HepG2 (cell line): ENCODE results near the gene SPRTN. TPM values are rescaled to one million over a fixed set of nuclear protein-coding genes. Genes with fewer than 3 reads are reported as not detected.

Experiments
- ATAC-seq: fragments of 200-7000 bp; cut with Tn5 transposase; 3 replicates; pipeline ENCODE4 v1.9.1; 2020; ENCODE audit warnings: mild to moderate bottlenecking, moderate library complexity
- BruUV-seq: library from RNA; stranded (reverse); fragments of 400-500 nt; replicated peaks from 2 replicates; lab custom pipeline; 2021; lab: Mats Ljungman, UMichigan
- CTCF ChIA-PET: fragments of 300-600 bp; formaldehyde crosslinking; extraction: SDS; loops from one replicate; lab custom pipeline; 2021; ENCODE audit warnings: low total read pairs, inconsistent platforms, low intra/inter-chr PET ratio; lab: Yijun Ruan, JAX
- POLR2A ChIA-PET: fragments of 350-600 bp; sonication (Branson Sonifier 250); formaldehyde crosslinking; loops from one replicate; lab custom pipeline; 2020; ENCODE audit warnings: antibody characterized with exemption, inconsistent platforms; lab: Yijun Ruan, JAX
- DNase-seq: peaks from one replicate; pipeline ENCODE4 v3.0.0-alpha.2; 2015; ENCODE audit warnings: low spot score
- FAIRE-seq: peaks from 3 replicates; lab custom pipeline; 2011; peaks lifted over from hg19 to GRCh38; lab: Jason Lieb, UNC
- H2AFZ ChIP-seq: one replicate; pipeline ENCODE4 v1.6.1; 2011; ENCODE audit warnings: low read length, inconsistent platforms
- H3K27ac ChIP-seq: fragments of 300-600 bp; 3 replicates; pipeline ENCODE4 v1.8.0; 2011; ENCODE audit warnings: mixed run types, mild to moderate bottlenecking, mixed read lengths, low read length, inconsistent platforms; ENCODE audit not compliant: insufficient read depth; ENCODE audit errors: extremely low read length
- H3K27me3 ChIP-seq, 2 experiments: fragments of 200-600 bp in 1 of 2; 2 replicates in 1 of 2; 3 replicates in 1 of 2; pipeline versions ENCODE4 v1.6.0 to v1.8.0; 2011; ENCODE audit warnings: low read length in 2 of 2, mild to moderate bottlenecking in 2 of 2, moderate library complexity in 2 of 2, inconsistent platforms in 1 of 2; ENCODE audit not compliant: insufficient read depth in 2 of 2, control insufficient read depth in 1 of 2
- H3K36me3 ChIP-seq, 2 experiments: fragments of 200-600 bp in 1 of 2; replicated peaks in 1 of 2; 2 replicates in 1 of 2; 3 replicates in 1 of 2; pipeline versions ENCODE4 v1.5.1 to v1.8.0; 2011; ENCODE audit warnings: low read length in 2 of 2, inconsistent platforms in 1 of 2; ENCODE audit not compliant: insufficient read depth in 2 of 2, control insufficient read depth in 1 of 2
- H3K4me1 ChIP-seq: 2 replicates; pipeline ENCODE4 v1.5.1; 2012; ENCODE audit warnings: low read length, inconsistent platforms; ENCODE audit not compliant: insufficient read depth
- H3K4me2 ChIP-seq: 2 replicates; pipeline ENCODE4 v1.6.0; 2011; ENCODE audit warnings: low read depth, low read length, inconsistent platforms
- H3K4me3 ChIP-seq, 3 experiments: fragments of 200-600 bp in 1 of 3; sonication (generic), shearing (Covaris generic) in 1 of 3; replicated peaks in 1 of 3; 2 replicates each; pipeline ENCODE4 v1.5.1; 2011 to 2016; ENCODE audit warnings: low read length in 3 of 3, inconsistent platforms in 2 of 3, low read depth in 2 of 3, mild to moderate bottlenecking in 2 of 3, control low read depth in 1 of 3, mixed read lengths in 1 of 3; ENCODE audit not compliant: insufficient read depth in 1 of 3
- H3K79me2 ChIP-seq: one replicate; pipeline ENCODE4 v1.6.1; 2011; ENCODE audit warnings: low read length, inconsistent platforms; ENCODE audit not compliant: insufficient read depth
- H3K9ac ChIP-seq: 2 replicates; pipeline ENCODE4 v1.6.0; 2011; ENCODE audit warnings: mild to moderate bottlenecking, low read depth, low read length, inconsistent platforms; ENCODE audit not compliant: insufficient read depth
- H3K9me3 ChIP-seq: 2 replicates; pipeline ENCODE4 v1.5.1; 2012; ENCODE audit warnings: mild to moderate bottlenecking, low read length
- H4K20me1 ChIP-seq: 2 replicates; pipeline ENCODE4 v1.6.0; 2011; ENCODE audit warnings: inconsistent platforms, mild to moderate bottlenecking, low read length, moderate library complexity; ENCODE audit not compliant: insufficient read depth
- HIVEP1 ChIP-seq: sonication (generic); formaldehyde crosslinking; IDR thresholded peaks from 2 replicates; pipeline ENCODE4 v1.4.0; 2020; ENCODE audit warnings: mild to moderate bottlenecking, missing genetic modification reagents
- RFX3 ChIP-seq: IDR thresholded peaks from 2 replicates; pipeline ENCODE4 v1.6.1; 2016; ENCODE audit warnings: missing biosample characterization, missing genetic modification reagents
- SMARCE1 ChIP-seq: fragments of 450-650 bp; IDR thresholded peaks from 2 replicates; pipeline ENCODE4 v1.6.1; 2017; ENCODE audit warnings: borderline replicate concordance
- SNAPC4 ChIP-seq: sonication (generic); formaldehyde crosslinking; IDR thresholded peaks from 2 replicates; pipeline ENCODE4 v1.4.0; 2020; ENCODE audit warnings: mild to moderate bottlenecking, missing genetic modification reagents
- SOX13 ChIP-seq, 3 experiments: fragments of 450-650 bp in 1 of 3; sonication (generic) in 1 of 3; formaldehyde crosslinking in 1 of 3; IDR thresholded peaks in 2 of 3; conservative IDR thresholded peaks in 1 of 3; 2 replicates each; pipeline versions ENCODE4 v1.5.0 to v1.6.1; 2016 to 2020; ENCODE audit warnings: antibody characterized with exemption in 1 of 3, mild to moderate bottlenecking in 1 of 3, missing compliant biosample characterization in 1 of 3, missing genetic modification reagents in 1 of 3, moderate library complexity in 1 of 3
- ZNF280D ChIP-seq: sonication (generic); formaldehyde crosslinking; IDR thresholded peaks from 2 replicates; pipeline ENCODE4 v1.5.1; 2020; ENCODE audit warnings: mild to moderate bottlenecking, missing genetic modification reagents
- ZNF556 ChIP-seq: sonication (generic); formaldehyde crosslinking; IDR thresholded peaks from 2 replicates; pipeline ENCODE4 v1.4.0; 2020; ENCODE audit warnings: mild to moderate bottlenecking, missing genetic modification reagents, borderline replicate concordance
- ZNF850 ChIP-seq: sonication (generic); formaldehyde crosslinking; conservative IDR thresholded peaks from 2 replicates; pipeline ENCODE4 v1.9.0; 2021; ENCODE audit warnings: mild to moderate bottlenecking, missing genetic modification reagents
- WGBS: methylation state at CpG from one replicate; pipeline ENCODE4 v1.1.6; 2017; ENCODE audit warnings: low lambda C conversion rate; 5-methylcytosine and 5-hydroxymethylcytosine counted together
- in situ Hi-C: cut with HindIII; loops from 2 replicates; pipeline ENCODE4 v1.10.0; 2017; ENCODE audit warnings: low pct_unique_long_range_greater_than_20kb; ENCODE audit not compliant: extremely low pct_ligation_motif_present
- intact Hi-C: fragments of 100-400 bp; cut with micrococcal nuclease; formaldehyde crosslinking; loops from one replicate; pipeline ENCODE4 v1.10.0; 2022; ENCODE audit not compliant: unreplicated experiment
- polyA plus RNA-seq, 8 experiments: library from polyadenylated mRNA; depleted of rRNA in 3 of 8; stranded (reverse) in 7 of 8; unstranded in 1 of 8; fragments of >200 nt; fragmentation: Illumina TruSeq in 4 of 8; extraction: Trizol in 4 of 8; gene quantifications; 2 replicates each; pipeline versions ENCODE4 v1.2.1 to v1.2.3, GENCODE V29; 2011 to 2016; ENCODE audit warnings: low read depth in 4 of 8, missing spikeins in 1 of 8, mixed read lengths in 1 of 8; ENCODE audit not compliant: insufficient read depth in 1 of 8
- total RNA-seq, 5 experiments: library from RNA; depleted of rRNA; stranded (reverse); fragments of >200 nt; fragmentation: Illumina TruSeq; extraction: Trizol; gene quantifications; 2 replicates each; pipeline ENCODE4 v1.2.3, GENCODE V29; 2016; ENCODE audit warnings: low read depth in 1 of 5
- TF ChIP-seq, protein P1 (sequence below): sonication (generic); formaldehyde crosslinking; IDR thresholded peaks from 2 replicates; pipeline ENCODE4 v1.5.1; 2020; ENCODE audit warnings: mild to moderate bottlenecking, moderate library complexity, missing genetic modification reagents
- TF ChIP-seq, protein P2 (sequence below): sonication (generic); formaldehyde crosslinking; IDR thresholded peaks from 2 replicates; pipeline ENCODE4 v1.8.1; 2023; ENCODE audit warnings: mild to moderate bottlenecking, missing genetic modification reagents
- TF ChIP-seq, protein P3 (sequence below): sonication (generic); formaldehyde crosslinking; IDR thresholded peaks from 2 replicates; pipeline ENCODE4 v1.4.0; 2020; ENCODE audit warnings: missing genetic modification reagents; ENCODE audit errors: not compliant biosample characterization

The SPRTN gene
- total and polyA plus RNA-seq, 2 of the 13 experiments (the other 11 are each of a cell fraction or from before 2014, with no cell fraction given): 4.2 to 15.2 TPM

DNA sequence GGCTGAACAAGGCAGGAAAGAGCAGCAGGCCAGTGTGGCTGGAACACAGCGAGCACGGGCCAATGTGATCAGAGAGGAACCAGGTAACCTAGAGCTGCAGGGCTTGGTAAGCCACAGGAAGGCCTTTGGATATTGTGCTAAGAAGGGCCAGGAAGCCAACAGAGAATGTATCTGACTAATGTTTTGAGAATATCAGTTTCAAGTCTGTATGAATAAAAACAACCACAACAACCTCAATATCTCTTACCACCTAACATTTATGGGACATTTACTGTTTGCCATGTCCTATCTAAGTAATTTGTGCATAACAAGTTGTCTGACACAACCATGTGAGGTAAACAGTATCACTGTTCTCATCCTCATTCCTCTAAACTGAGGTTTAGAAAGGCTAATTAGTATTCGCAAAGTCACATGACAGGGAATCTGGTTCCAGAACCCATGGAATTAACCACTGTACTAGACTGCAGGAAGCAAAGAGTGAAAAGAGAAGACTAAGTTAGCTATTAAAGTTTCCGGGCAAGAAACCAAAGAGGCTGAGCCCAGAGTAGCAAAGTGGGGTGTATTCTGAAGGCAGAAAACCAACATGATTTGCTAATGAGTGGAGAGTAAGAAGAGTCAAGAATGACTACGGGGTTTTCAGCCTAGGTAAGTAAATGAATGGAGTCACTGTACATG is 38.9 kb downstream of the SPRTN start:
- DNase-seq (no peak), FAIRE-seq (no peak), ATAC-seq (no peak)
- in situ Hi-C loops (no loop called here), intact Hi-C loops (no loop called here)
- Histone ChIP-seq H3K4me3 (no peak overlapping the region), H3K9me3 (no peaks in the 10 kb centered on the region), H3K27me3 (no peaks in the 10 kb centered on the region), H3K36me3 (peaks cover 3 to 24% of the 10 kb centered on the region in 2 experiments), H3K4me1 (0 out of 2 replicates have a peak, but pooled peaks cover 8% of the 10 kb centered on the region), H3K4me2 (no peak overlapping the region), H2AFZ (no peak overlapping the region), H3K79me2 (peaks cover 94% of the 10 kb centered on the region), H3K9ac (no peak overlapping the region), H3K27ac (no peak overlapping the region), H4K20me1 (peaks cover 57% of the 10 kb centered on the region)
- ChIA-PET CTCF (no interaction called here), POLR2A (interaction anchor here (1.3 kb wide), 1 partner anchor 11 kb away, joined by 3 read pairs; no protein-coding TSS in a partner anchor)
- WGBS: 97% methylated on average over 5 of the region's 5 CpGs
- BruUV-seq: no TSS peak
- TF ChIP-seq HIVEP1 (no peak), RFX3 (CRISPR knock-in tag) (no peak), SNAPC4 (CRISPR knock-in tag) (no peak), ZNF556 (CRISPR knock-in tag) (no peak), ZNF850 (no peak), SMARCE1 (no peak), SOX13 (IDR thresholded peaks at IDR 0.05) (no peak), SOX13 (CRISPR knock-in tag; conservative IDR thresholded peaks at IDR 0.05 in 1 of 2, IDR thresholded peaks at IDR 0.05 in 1 of 2) (no peak), ZNF280D (CRISPR knock-in tag) (no peak)
- TF ChIP-seq, protein P1, sequence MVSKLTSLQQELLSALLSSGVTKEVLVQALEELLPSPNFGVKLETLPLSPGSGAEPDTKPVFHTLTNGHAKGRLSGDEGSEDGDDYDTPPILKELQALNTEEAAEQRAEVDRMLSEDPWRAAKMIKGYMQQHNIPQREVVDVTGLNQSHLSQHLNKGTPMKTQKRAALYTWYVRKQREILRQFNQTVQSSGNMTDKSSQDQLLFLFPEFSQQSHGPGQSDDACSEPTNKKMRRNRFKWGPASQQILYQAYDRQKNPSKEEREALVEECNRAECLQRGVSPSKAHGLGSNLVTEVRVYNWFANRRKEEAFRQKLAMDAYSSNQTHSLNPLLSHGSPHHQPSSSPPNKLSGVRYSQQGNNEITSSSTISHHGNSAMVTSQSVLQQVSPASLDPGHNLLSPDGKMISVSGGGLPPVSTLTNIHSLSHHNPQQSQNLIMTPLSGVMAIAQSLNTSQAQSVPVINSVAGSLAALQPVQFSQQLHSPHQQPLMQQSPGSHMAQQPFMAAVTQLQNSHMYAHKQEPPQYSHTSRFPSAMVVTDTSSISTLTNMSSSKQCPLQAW (CRISPR knock-in tag): no peak
- TF ChIP-seq, protein P2, sequence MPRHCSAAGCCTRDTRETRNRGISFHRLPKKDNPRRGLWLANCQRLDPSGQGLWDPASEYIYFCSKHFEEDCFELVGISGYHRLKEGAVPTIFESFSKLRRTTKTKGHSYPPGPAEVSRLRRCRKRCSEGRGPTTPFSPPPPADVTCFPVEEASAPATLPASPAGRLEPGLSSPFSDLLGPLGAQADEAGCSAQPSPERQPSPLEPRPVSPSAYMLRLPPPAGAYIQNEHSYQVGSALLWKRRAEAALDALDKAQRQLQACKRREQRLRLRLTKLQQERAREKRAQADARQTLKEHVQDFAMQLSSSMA (CRISPR knock-in tag): no peak
- TF ChIP-seq, protein P3, sequence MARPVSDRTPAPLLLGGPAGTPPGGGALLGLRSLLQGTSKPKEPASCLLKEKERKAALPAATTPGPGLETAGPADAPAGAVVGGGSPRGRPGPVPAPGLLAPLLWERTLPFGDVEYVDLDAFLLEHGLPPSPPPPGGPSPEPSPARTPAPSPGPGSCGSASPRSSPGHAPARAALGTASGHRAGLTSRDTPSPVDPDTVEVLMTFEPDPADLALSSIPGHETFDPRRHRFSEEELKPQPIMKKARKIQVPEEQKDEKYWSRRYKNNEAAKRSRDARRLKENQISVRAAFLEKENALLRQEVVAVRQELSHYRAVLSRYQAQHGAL: no peak
